ENCODE data around the gene CARS1. TPM values are rescaled to one million over a fixed set of nuclear protein-coding genes. Genes with fewer than 3 reads are reported as not detected.
"Not testable (repeated sequence)": the region's sequence is repeated elsewhere in the genome, so short reads cannot be mapped to it uniquely, and the experiment has no call there.

The CARS1 gene
- total RNA-seq, 2 experiments from 2014 or later: 109 to 119 TPM

DNA sequence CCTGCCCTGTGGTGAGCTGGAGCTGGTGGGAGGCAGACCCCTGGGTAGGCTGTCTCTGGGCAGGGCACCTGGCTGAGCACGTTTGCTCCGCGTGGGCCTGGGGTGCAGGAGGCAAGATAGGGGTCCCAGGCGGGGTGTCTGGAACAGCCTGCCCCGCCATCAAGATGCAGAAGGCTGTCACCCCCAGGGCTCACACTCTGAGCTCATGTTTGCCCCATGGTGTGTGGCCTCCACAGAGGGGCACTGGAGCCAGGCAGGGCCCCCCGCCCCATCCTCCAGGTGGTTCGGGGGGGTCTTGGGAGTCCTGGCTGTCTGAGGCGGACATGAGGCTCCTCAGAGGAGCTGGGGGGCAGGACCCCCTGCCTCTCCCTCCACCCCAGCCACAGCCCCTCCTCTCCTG lies 28.9 kb upstream of the CARS1 start:
- DNase-seq (no peak), ATAC-seq (no peak)
- no peak overlapping the region for H3K4me3 Mint-ChIP-seq
- H3K4me1 Mint-ChIP-seq: peaks cover 1% of the 10 kb centered on the region
- no peaks in the 10 kb centered on the region for H3K36me3 Mint-ChIP-seq
- no peaks in the 10 kb centered on the region for H3K9me3 Mint-ChIP-seq (ENCODE audit: low read depth)
- H3K27ac Mint-ChIP-seq: no peak overlapping the region
- CTCF ChIA-PET: interaction anchor here (0.6 to 0.9 kb wide), 2 partner anchors 50 to 780 kb away, joined by 3 read pairs; no protein-coding TSS in a partner anchor
- no peaks in the 10 kb centered on the region for H3K27me3 Mint-ChIP-seq

- peaks cover 9% of the 10 kb centered on the region for H3K27me3 Mint-ChIP-seq
- H3K27ac Mint-ChIP-seq: no peak overlapping the region
- H3K4me1 Mint-ChIP-seq: no peaks in the 10 kb centered on the region
- CTCF ChIA-PET: interaction anchor here (0.9 to 1.4 kb wide), 3 partner anchors 33 to 109 kb away, joined by 3 to 4 read pairs (median 3); no protein-coding TSS in a partner anchor
- no peak overlapping the region for H3K4me3 Mint-ChIP-seq
- no peak for DNase-seq
- ATAC-seq: no peak
- no peaks in the 10 kb centered on the region for H3K9me3 Mint-ChIP-seq (ENCODE audit: low read depth)
- no peaks in the 10 kb centered on the region for H3K36me3 Mint-ChIP-seq
Measured at GRCh38 chr11:3085052-3085451, 27.8 kb upstream of the CARS1 start.

- H3K36me3 Mint-ChIP-seq: no peaks in the 10 kb centered on the region
- no peaks in the 10 kb centered on the region for H3K4me1 Mint-ChIP-seq
- CTCF ChIA-PET: interaction anchor here (1.3 kb wide), 1 partner anchor 33 kb away, joined by 3 read pairs; no protein-coding TSS in a partner anchor
- DNase-seq: no peak
- no peak for ATAC-seq
- H3K9me3 Mint-ChIP-seq (ENCODE audit: low read depth): no peaks in the 10 kb centered on the region
- no peak overlapping the region for H3K4me3 Mint-ChIP-seq
- H3K27ac Mint-ChIP-seq: no peak overlapping the region
- peaks cover 15% of the 10 kb centered on the region for H3K27me3 Mint-ChIP-seq
Measured at GRCh38 chr11:3083321-3083720, 26.1 kb upstream of the CARS1 start.

GRCh38 chr11:3081386-3081751 lies 24.1 kb upstream of the CARS1 start:
- no peaks in the 10 kb centered on the region for H3K9me3 Mint-ChIP-seq (ENCODE audit: low read depth)
- H3K4me1 Mint-ChIP-seq: no peaks in the 10 kb centered on the region
- H3K27me3 Mint-ChIP-seq: peaks cover 18% of the 10 kb centered on the region
- no peak overlapping the region for H3K4me3 Mint-ChIP-seq
- no peak for DNase-seq
- no peak for ATAC-seq
- no peaks in the 10 kb centered on the region for H3K36me3 Mint-ChIP-seq
- H3K27ac Mint-ChIP-seq: no peak overlapping the region
- CTCF ChIA-PET: interaction anchor here (1.9 kb wide), 1 partner anchor 10 kb away, joined by 7 read pairs; no protein-coding TSS in a partner anchor

- H3K27ac Mint-ChIP-seq: no peak overlapping the region
- CTCF ChIA-PET: interaction anchor here (1.9 kb wide), 1 partner anchor 10 kb away, joined by 7 read pairs; no protein-coding TSS in a partner anchor
- DNase-seq (no peak), ATAC-seq (no peak)
- H3K36me3 Mint-ChIP-seq: no peaks in the 10 kb centered on the region
- H3K27me3 Mint-ChIP-seq: peaks cover 18% of the 10 kb centered on the region
- H3K4me3 Mint-ChIP-seq: no peak overlapping the region
- H3K9me3 Mint-ChIP-seq (ENCODE audit: low read depth): no peaks in the 10 kb centered on the region
- no peaks in the 10 kb centered on the region for H3K4me1 Mint-ChIP-seq
Measured at GRCh38 chr11:3080733-3081385, 23.6 kb upstream of the CARS1 start.

GRCh38 chr11:3080104-3080503 lies 22.9 kb upstream of the CARS1 start:
- H3K36me3 Mint-ChIP-seq: no peaks in the 10 kb centered on the region
- CTCF ChIA-PET: interaction anchor here (1.9 kb wide), 1 partner anchor 11 kb away, joined by 7 read pairs; no protein-coding TSS in a partner anchor
- H3K27ac Mint-ChIP-seq: no peak overlapping the region
- ATAC-seq (no peak), DNase-seq (no peak)
- no peaks in the 10 kb centered on the region for H3K9me3 Mint-ChIP-seq (ENCODE audit: low read depth)
- H3K4me1 Mint-ChIP-seq: no peaks in the 10 kb centered on the region
- H3K27me3 Mint-ChIP-seq: peaks cover 18% of the 10 kb centered on the region
- no peak overlapping the region for H3K4me3 Mint-ChIP-seq

DNA sequence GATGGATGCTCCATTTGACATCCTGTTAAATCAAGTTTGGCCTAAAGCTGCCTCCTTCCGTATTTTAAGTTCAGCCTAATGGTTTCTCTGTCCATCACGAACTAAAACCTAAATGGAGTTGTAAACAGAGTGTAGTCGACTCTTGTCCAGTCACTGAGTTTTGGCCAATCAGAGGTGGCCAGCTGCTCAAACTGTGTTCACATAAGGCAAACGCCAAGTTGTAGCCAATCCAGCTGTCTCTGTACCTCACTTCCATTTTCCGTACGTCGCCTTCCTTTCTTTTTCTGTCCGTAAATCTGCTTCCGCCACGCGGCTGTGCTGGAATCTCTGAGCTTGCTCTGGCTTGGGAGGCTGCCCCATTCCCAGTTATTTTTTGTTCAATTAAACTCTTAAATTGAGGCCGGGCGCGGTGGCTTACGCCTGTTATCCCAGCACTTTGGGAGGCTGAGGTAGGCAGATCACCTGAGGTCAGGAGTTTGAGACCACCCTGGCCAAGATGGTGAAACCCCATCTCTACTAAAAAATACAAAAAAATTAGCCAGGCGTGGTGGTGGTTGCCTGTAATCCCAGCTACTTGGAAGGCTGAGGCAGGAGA lies 20.7 kb upstream of the CARS1 start:
- peaks cover 24% of the 10 kb centered on the region for H3K27me3 Mint-ChIP-seq
- H3K36me3 Mint-ChIP-seq: no peaks in the 10 kb centered on the region
- H3K4me3 Mint-ChIP-seq: no peak overlapping the region
- no peaks in the 10 kb centered on the region for H3K9me3 Mint-ChIP-seq (ENCODE audit: low read depth)
- DNase-seq (no peak), ATAC-seq (no peak)
- no peak overlapping the region for H3K27ac Mint-ChIP-seq
- CTCF ChIA-PET: interaction anchor here (1.1 to 3.0 kb wide), 2 partner anchors 11 to 13 kb away, joined by 3 to 10 read pairs; no protein-coding TSS in a partner anchor
- no peaks in the 10 kb centered on the region for H3K4me1 Mint-ChIP-seq

DNA sequence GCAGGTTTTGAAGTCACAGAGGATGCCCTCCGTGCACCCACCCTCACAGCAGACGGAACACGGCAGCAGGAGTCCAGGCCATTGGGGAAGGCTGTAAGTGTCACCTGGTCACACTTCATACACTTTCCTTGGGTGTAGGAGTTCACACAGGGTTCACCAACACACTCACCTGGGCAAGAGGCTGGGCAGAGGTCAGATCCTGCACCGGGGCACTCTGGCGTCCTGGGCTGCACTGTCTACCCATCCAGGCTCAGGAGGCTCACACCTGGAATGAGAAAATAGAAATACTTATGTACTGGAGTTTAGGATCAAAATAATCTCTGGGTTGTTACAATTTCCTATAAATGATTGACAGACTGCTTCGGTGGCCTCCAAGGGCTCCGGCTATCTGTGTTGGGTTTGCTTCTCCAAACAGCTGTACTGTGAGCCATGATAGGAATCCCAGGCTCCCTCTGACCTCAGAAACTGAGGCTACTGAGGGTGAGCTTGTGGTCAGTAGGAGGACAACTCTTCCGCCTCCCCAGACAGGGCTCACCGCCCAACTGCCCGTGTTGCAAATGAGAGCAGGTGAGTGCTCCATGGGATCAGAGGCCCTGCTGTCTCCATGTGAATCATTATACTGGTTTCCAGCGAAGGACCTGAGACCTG lies 20.1 kb upstream of the CARS1 start:
- DNase-seq: no peak
- H3K4me3 Mint-ChIP-seq: no peak overlapping the region
- H3K36me3 Mint-ChIP-seq: no peaks in the 10 kb centered on the region
- no peaks in the 10 kb centered on the region for H3K9me3 Mint-ChIP-seq (ENCODE audit: low read depth)
- H3K4me1 Mint-ChIP-seq: no peaks in the 10 kb centered on the region
- CTCF ChIA-PET: interaction anchor here (0.7 to 3.0 kb wide), 3 partner anchors 12 to 340 kb away, joined by 3 to 10 read pairs (median 6); no protein-coding TSS in a partner anchor
- H3K27ac Mint-ChIP-seq: no peak overlapping the region
- ATAC-seq: no peak
- H3K27me3 Mint-ChIP-seq: peaks cover 26% of the 10 kb centered on the region

DNA sequence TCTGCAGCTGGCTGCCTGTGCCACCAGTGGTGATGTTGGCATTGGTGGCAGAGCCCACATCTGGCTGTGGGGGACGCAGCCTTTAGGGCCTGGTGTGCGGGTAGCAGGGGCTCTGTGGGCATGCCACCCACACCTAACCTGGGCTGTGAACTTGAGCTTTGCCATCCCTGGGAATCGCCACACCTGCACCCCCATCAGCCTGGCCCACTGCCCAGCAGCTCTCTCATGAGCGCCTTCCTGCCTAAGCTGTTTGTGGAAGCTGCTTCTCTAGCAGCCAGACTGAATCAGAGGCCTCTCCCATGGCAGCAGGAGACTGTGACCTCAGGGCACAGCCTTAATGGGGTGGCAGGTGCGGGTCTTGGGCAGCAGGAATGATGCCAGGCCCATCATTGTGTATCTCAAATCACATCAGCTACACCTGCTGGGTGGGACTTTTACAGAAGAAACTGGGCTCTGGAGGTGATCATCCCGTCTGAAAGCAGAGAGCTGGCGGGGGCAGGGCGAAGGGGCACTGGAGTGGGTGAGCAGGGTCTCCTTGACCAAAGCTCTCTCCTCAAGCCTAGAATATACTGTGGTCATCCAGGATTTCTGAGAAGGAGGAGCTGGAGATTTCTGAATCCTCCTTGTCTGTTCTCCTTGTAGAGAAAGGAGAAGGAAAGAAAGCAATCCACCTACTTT lies 17.8 kb upstream of the CARS1 start:
- no peak for DNase-seq
- H3K36me3 Mint-ChIP-seq: no peaks in the 10 kb centered on the region
- ATAC-seq: no peak
- H3K4me1 Mint-ChIP-seq: no peaks in the 10 kb centered on the region
- no peak overlapping the region for H3K4me3 Mint-ChIP-seq
- CTCF ChIA-PET: interaction anchor here (0.8 to 1.8 kb wide), 2 partner anchors 17 to 145 kb away, joined by 4 to 7 read pairs; no protein-coding TSS in a partner anchor
- H3K9me3 Mint-ChIP-seq (ENCODE audit: low read depth): no peaks in the 10 kb centered on the region
- H3K27ac Mint-ChIP-seq: no peak overlapping the region
- H3K27me3 Mint-ChIP-seq: peaks cover 20% of the 10 kb centered on the region

- no peak overlapping the region for H3K4me3 Mint-ChIP-seq
- H3K36me3 Mint-ChIP-seq: no peaks in the 10 kb centered on the region
- H3K27ac Mint-ChIP-seq: no peak overlapping the region
- DNase-seq (no peak), ATAC-seq (no peak)
- H3K4me1 Mint-ChIP-seq: no peaks in the 10 kb centered on the region
- CTCF ChIA-PET: interaction anchor here (1.0 kb wide), 1 partner anchor 19 kb away, joined by 4 read pairs; no protein-coding TSS in a partner anchor
- peaks cover 20% of the 10 kb centered on the region for H3K27me3 Mint-ChIP-seq
- H3K9me3 Mint-ChIP-seq (ENCODE audit: low read depth): no peaks in the 10 kb centered on the region
Measured at GRCh38 chr11:3073029-3073435, 15.8 kb upstream of the CARS1 start.

DNA sequence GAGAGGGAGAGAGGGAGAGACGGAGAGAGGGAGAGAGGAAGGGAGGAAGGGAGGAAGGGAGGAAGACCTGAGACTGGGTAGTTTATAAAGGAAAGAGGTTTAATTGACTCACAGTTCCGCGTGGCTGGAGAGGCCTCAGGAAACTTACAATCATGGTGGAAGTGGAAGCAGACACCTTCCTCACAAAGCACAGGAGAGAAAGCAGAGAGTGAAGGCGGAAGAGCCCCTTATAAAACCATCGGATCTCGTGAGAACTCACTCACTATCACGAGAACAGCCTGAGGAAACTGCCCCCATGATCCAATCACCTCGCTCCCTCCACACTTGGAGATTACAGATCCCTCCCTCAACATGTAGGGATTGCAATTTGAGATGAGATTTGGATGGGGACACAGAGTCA lies 12.2 kb upstream of the CARS1 start:
- H3K4me3 Mint-ChIP-seq: no peak overlapping the region
- H3K9me3 Mint-ChIP-seq (ENCODE audit: low read depth): no peaks in the 10 kb centered on the region
- peaks cover 32% of the 10 kb centered on the region for H3K27me3 Mint-ChIP-seq
- CTCF ChIA-PET: interaction anchor here (0.6 kb wide), 1 partner anchor 23 kb away, joined by 5 read pairs; no protein-coding TSS in a partner anchor
- no peaks in the 10 kb centered on the region for H3K4me1 Mint-ChIP-seq
- DNase-seq: no peak
- H3K36me3 Mint-ChIP-seq: no peaks in the 10 kb centered on the region
- H3K27ac Mint-ChIP-seq: no peak overlapping the region
- no peak for ATAC-seq

DNA sequence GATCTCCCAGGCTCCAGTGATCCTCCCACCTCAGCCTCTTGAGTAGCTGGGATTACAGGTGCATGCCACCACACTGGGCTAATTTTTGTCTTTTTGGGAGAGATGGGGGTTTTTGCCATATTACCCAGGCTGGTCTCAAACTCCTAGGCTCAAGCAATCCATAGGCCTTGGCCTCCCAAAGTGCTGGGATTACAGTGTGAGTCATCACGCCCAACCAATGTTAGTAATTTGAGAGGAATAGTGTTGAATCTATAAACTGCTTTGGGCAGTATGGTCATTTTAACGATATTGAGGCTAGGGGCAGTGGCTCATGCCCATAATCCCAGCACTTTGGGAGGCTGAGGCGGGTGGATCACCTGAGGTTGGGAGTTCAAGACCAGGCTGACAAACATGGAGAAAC lies 9.1 kb upstream of the CARS1 start:
- H3K4me1 Mint-ChIP-seq; H3K27ac Mint-ChIP-seq; H3K9me3 Mint-ChIP-seq (ENCODE audit: low read depth); CTCF ChIA-PET; H3K4me3 Mint-ChIP-seq; DNase-seq; H3K36me3 Mint-ChIP-seq; ATAC-seq: not testable (repeated sequence)
- H3K27me3 Mint-ChIP-seq: peaks cover 48% of the 10 kb centered on the region

DNA sequence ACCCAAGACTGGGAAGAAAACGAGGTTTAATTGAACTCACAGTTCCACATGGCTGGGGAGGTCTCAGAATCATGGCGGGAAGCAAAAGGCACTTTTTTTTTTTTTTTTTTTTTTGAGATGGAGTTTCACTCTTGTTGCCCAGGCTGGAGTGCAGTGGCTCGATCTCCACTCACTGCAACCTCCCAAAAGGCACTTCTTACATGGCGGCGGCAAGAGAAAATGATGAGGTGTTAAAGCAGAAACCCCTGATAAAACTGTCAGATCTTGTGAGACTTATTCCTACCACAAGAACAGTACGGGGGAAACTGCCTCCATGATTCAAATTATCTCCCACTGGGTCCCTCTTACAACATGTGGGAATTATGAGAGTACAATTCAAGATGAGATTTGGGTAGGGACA lies 7.5 kb upstream of the CARS1 start:
- peaks cover 47% of the 10 kb centered on the region for H3K27me3 Mint-ChIP-seq
- H3K36me3 Mint-ChIP-seq; H3K9me3 Mint-ChIP-seq (ENCODE audit: low read depth); H3K4me1 Mint-ChIP-seq; DNase-seq; H3K27ac Mint-ChIP-seq; ATAC-seq; CTCF ChIA-PET; H3K4me3 Mint-ChIP-seq: not testable (repeated sequence)

All from activated CD8-positive, alpha-beta memory T cell treated with anti-CD3 and anti-CD28 coated beads, Interleukin-2, amount 10 ng/mL, durations not matched to agents 7 days and 5 days (primary cell).